ENCODE measurements around the gene FRMD4B. TPM values are rescaled to one million over a fixed set of nuclear protein-coding genes. Genes with fewer than 3 reads are reported as not detected.

Gene FRMD4B
- total RNA-seq, 2 donors from 2014 or later: 57.5 to 86.1 TPM

DNA sequence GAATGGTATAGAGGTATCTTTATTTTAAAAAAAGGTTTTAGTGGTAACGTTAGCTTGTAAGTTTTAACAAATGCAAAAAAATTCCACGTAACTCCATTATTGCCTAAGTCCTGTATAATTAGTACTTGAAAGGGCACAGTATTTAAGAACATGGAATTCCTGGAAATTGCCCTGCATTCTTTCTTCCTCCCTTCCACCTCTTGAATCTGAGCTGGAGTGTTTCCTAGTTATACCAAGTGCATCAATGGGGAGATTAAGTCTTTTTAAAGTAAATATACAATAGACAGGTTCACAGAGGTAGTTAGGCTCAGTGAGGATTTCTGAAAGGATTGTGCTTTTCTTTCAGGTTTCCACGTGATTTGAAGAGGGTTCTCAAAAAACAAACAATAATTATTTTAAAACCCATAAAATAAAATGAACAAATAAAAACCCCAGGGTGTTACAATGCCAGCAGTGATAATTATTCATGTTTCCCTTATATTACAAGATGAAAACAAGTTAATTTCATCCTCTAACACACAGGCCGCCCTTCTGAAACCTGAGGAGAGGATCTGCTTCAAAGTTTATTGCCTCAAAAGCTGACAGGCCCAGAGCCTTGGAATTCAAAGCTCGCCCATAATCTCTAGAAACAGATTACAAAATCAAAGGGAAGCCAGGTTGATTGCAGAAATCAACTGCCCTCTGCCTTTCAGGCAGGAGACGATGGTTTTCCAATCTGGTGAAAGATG lies 134.6 kb downstream of the FRMD4B start:
- no peaks in the 10 kb centered on the region for H3K4me1 ChIP-seq (ENCODE audit: control insufficient read depth in 1 of 2, low read depth in 2 of 2)
- H3K27ac ChIP-seq: no peak overlapping the region
- H3K27me3 ChIP-seq (replicated peaks; ENCODE audit: insufficient read depth): no peaks in the 10 kb centered on the region
- DNase-seq (ENCODE audit: low spot score): no peak
- TF ChIP-seq, protein P1, sequence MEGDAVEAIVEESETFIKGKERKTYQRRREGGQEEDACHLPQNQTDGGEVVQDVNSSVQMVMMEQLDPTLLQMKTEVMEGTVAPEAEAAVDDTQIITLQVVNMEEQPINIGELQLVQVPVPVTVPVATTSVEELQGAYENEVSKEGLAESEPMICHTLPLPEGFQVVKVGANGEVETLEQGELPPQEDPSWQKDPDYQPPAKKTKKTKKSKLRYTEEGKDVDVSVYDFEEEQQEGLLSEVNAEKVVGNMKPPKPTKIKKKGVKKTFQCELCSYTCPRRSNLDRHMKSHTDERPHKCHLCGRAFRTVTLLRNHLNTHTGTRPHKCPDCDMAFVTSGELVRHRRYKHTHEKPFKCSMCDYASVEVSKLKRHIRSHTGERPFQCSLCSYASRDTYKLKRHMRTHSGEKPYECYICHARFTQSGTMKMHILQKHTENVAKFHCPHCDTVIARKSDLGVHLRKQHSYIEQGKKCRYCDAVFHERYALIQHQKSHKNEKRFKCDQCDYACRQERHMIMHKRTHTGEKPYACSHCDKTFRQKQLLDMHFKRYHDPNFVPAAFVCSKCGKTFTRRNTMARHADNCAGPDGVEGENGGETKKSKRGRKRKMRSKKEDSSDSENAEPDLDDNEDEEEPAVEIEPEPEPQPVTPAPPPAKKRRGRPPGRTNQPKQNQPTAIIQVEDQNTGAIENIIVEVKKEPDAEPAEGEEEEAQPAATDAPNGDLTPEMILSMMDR (IDR thresholded peaks at IDR 0.05): no peak
- H3K9me3 ChIP-seq: no peaks in the 10 kb centered on the region
- no peaks in the 10 kb centered on the region for H3K36me3 ChIP-seq
- no peak for ATAC-seq (ENCODE audit: insufficient number of reproducible peaks, low FRiP score, low read depth)
- no peak overlapping the region for H3K4me3 ChIP-seq

DNA sequence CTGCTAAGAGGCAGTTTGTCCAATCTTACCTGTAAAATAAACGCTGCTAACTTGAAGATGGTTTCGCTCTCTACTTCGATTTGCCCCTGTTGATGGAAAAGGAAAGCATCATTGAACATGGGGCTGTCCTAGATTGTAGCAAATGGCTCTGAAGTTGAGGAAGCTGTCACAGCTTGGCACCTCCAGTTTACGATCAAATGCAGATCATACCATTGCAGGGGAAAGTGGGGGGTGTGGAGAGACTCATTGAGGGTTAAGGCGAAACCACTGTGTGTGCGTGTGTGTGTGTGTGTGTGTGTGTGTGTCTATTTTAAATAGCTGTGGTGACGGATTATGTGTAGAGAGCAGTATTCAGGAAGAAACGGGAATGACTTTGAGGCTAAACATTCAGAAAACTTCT lies 135.9 kb downstream of the FRMD4B start:
- TF ChIP-seq, protein P1 (IDR thresholded peaks at IDR 0.05): no peak
- Histone ChIP-seq H3K36me3 (no peaks in the 10 kb centered on the region), H3K27ac (no peak overlapping the region), H3K4me1 (ENCODE audit: control insufficient read depth in 1 of 2, low read depth in 2 of 2) (no peaks in the 10 kb centered on the region), H3K9me3 (no peaks in the 10 kb centered on the region), H3K27me3 (replicated peaks; ENCODE audit: insufficient read depth) (no peaks in the 10 kb centered on the region), H3K4me3 (no peak overlapping the region)
- ATAC-seq (ENCODE audit: insufficient number of reproducible peaks, low FRiP score, low read depth): no peak
- no peak for DNase-seq (ENCODE audit: low spot score)

DNA sequence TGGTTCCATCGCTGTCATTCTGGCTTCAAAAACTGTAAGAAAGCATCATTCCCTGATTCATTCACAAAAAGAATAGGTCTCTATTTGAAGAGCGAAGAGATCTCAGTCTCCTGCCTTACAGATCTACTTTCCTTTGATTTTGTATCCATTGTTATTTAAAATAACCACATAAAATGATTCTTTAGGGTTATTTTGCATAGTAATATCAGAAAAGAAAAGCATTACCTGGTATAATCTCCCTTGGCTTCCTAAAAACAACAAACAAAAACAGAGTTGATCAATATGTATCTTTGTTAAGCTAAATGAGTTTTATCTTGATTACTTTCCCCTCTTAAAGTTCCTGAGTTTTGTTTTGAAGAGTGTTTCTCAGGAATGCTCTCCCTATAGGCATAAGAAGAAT lies 136.9 kb downstream of the FRMD4B start:
- Histone ChIP-seq H3K4me1 (ENCODE audit: control insufficient read depth in 1 of 2, low read depth in 2 of 2) (no peaks in the 10 kb centered on the region), H3K9me3 (no peaks in the 10 kb centered on the region), H3K36me3 (no peaks in the 10 kb centered on the region), H3K4me3 (no peak overlapping the region), H3K27ac (no peak overlapping the region), H3K27me3 (replicated peaks; ENCODE audit: insufficient read depth) (no peaks in the 10 kb centered on the region)
- TF ChIP-seq, protein P1 (IDR thresholded peaks at IDR 0.05): no peak
- DNase-seq (ENCODE audit: low spot score): no peak
- ATAC-seq (ENCODE audit: insufficient number of reproducible peaks, low FRiP score, low read depth): no peak

DNA sequence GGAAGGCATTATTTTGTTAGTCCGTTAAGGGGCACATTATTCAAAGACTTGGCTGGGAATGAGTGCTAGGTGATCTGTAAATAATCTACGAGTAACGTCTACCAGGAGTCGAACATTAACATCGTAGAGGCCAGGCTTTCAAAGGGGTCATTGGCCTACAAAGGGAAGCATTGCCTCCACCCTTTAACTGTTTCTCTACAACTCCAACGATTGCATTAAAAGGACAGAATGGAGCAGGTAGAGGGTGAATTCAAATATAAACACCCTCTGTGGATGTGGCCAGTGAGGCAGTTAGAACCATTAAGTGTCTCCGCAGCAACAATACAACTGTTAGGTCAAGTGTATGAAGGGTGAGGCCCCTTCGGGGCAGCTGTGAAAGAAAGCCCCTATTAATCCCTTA lies 137.5 kb downstream of the FRMD4B start:
- TF ChIP-seq, protein P1 (IDR thresholded peaks at IDR 0.05): no peak
- H3K27me3 ChIP-seq (replicated peaks; ENCODE audit: insufficient read depth): no peaks in the 10 kb centered on the region
- H3K4me1 ChIP-seq (ENCODE audit: control insufficient read depth in 1 of 2, low read depth in 2 of 2): no peaks in the 10 kb centered on the region
- H3K36me3 ChIP-seq: no peaks in the 10 kb centered on the region
- H3K4me3 ChIP-seq: no peak overlapping the region
- no peak overlapping the region for H3K27ac ChIP-seq
- DNase-seq (ENCODE audit: low spot score): no peak
- ATAC-seq (ENCODE audit: insufficient number of reproducible peaks, low FRiP score, low read depth): no peak
- H3K9me3 ChIP-seq: no peaks in the 10 kb centered on the region

DNA sequence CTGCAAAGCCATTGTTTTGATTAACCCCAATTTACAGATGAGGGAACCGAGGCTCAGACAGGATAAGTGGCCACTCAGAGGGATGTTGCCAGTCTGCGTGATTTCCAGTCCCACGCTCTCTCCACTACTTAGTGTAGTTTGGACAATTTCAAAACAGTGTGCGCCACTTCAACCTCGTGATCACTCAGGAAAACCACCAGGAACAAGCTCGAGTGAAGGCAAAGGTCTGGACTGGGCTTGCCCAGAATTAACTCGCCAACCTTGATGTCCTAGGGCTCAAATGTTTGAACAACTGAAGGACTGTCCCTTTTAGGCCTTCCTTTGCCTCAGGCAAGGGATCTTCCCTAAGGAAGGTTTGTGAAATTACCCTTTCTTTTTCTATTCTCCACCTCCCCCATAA lies 139.3 kb downstream of the FRMD4B start:
- DNase-seq (ENCODE audit: low spot score) (no peak), ATAC-seq (ENCODE audit: insufficient number of reproducible peaks, low FRiP score, low read depth) (no peak)
- H3K27me3 ChIP-seq (replicated peaks; ENCODE audit: insufficient read depth): no peaks in the 10 kb centered on the region
- peaks cover 0 to 4% of the 10 kb centered on the region in 2 donors for H3K4me1 ChIP-seq (ENCODE audit: control insufficient read depth in 1 of 2, low read depth in 2 of 2)
- TF ChIP-seq, protein P1 (IDR thresholded peaks at IDR 0.05): no peak
- H3K4me3 ChIP-seq: no peak overlapping the region
- no peak overlapping the region for H3K27ac ChIP-seq
- no peaks in the 10 kb centered on the region for H3K36me3 ChIP-seq
- no peaks in the 10 kb centered on the region for H3K9me3 ChIP-seq
